A673 (cell line): ENCODE data around the gene KRT34. TPM values are rescaled to one million over a fixed set of nuclear protein-coding genes. Genes with fewer than 3 reads are reported as not detected.
"Not testable (repeated sequence)": the region's sequence is repeated elsewhere in the genome, so short reads cannot be mapped to it uniquely, and the experiment has no call there.

ENCODE experiments used
- BruUV-seq: library from RNA; stranded (reverse); fragments of 400-500 nt; replicated peaks from 2 replicates; lab custom pipeline; 2021; lab: Mats Ljungman, UMichigan
- CTCF ChIA-PET: fragments of 300-600 bp; sonication (Branson Sonifier 250); formaldehyde crosslinking; loops from one replicate; lab custom pipeline; 2022; ENCODE audit warnings: antibody characterized with exemption; lab: Charles Lee
- POLR2A ChIA-PET: fragments of 300-600 bp; sonication (Branson Sonifier 250); formaldehyde crosslinking; loops from one replicate; lab custom pipeline; 2022; ENCODE audit warnings: antibody characterized with exemption; ENCODE audit not compliant: low non-redundant PET; lab: Charles Lee
- DNase-seq: peaks from one replicate; pipeline ENCODE4 v3.0.0-alpha.2; 2015; ENCODE audit warnings: low spot score
- H3K27ac ChIP-seq: fragments of 200-600 bp; sonication (generic); 2 replicates; pipeline ENCODE4 v1.5.1; 2016; ENCODE audit warnings: mixed run types, low read depth, mild to moderate bottlenecking, mixed read lengths, antibody characterized with exemption, low read length; ENCODE audit not compliant: poor library complexity, severe bottlenecking
- H3K27me3 ChIP-seq: fragments of 200-600 bp; sonication (generic); replicated peaks from 2 replicates; pipeline ENCODE4 v1.6.1; 2017; ENCODE audit warnings: mixed run types, low read depth, mild to moderate bottlenecking, mixed read lengths, antibody characterized with exemption, low read length; ENCODE audit not compliant: insufficient read depth, poor library complexity
- H3K36me3 ChIP-seq: fragments of 200-600 bp; sonication (generic); 2 replicates; pipeline ENCODE4 v1.6.1; 2016; ENCODE audit warnings: mixed run types, mild to moderate bottlenecking, mixed read lengths, antibody characterized with exemption, low read length; ENCODE audit not compliant: insufficient read depth, poor library complexity, severe bottlenecking
- H3K4me1 ChIP-seq: fragments of 200-600 bp; sonication (generic); 2 replicates; pipeline ENCODE4 v1.6.1; 2017; ENCODE audit warnings: mixed run types, mild to moderate bottlenecking, mixed read lengths, antibody characterized with exemption, low read length; ENCODE audit not compliant: insufficient read depth, poor library complexity, severe bottlenecking
- H3K4me3 ChIP-seq: fragments of 200-600 bp; sonication (generic); 2 replicates; pipeline ENCODE4 v1.5.1; 2016; ENCODE audit warnings: low read depth, mixed run types, mild to moderate bottlenecking, mixed read lengths, low read length; ENCODE audit not compliant: poor library complexity, severe bottlenecking
- H3K9me3 ChIP-seq: fragments of 200-600 bp; sonication (generic); 2 replicates; pipeline ENCODE4 v1.6.1; 2016; ENCODE audit warnings: mixed run types, low read depth, mild to moderate bottlenecking, mixed read lengths, antibody characterized with exemption, low read length; ENCODE audit not compliant: poor library complexity, severe bottlenecking
- EZH2 ChIP-seq: fragments of 200-600 bp; sonication (generic); IDR thresholded peaks from 2 replicates; pipeline ENCODE4 v1.6.1; 2017; ENCODE audit warnings: borderline replicate concordance, low read depth, mild to moderate bottlenecking, mixed read lengths, antibody characterized with exemption, low read length; ENCODE audit not compliant: poor library complexity, severe bottlenecking
- intact Hi-C: fragments of 100-400 bp; cut with micrococcal nuclease; formaldehyde crosslinking; loops from one replicate; pipeline ENCODE4 v1.10.0; 2022; ENCODE audit not compliant: unreplicated experiment
- total RNA-seq: library from RNA; stranded (reverse); gene quantifications from 2 replicates; pipeline ENCODE4 v1.2.3, GENCODE V29; 2021
- TF ChIP-seq, protein P1 (sequence below): fragments of 300-800, 200-600 bp; sonication (generic); conservative IDR thresholded peaks from 2 replicates; pipeline ENCODE4 v1.5.1; 2017; ENCODE audit warnings: low read depth, mild to moderate bottlenecking, antibody characterized with exemption, low read length, moderate library complexity, mixed read lengths

KRT34 gene
- total RNA-seq, 1 experiment from 2014 or later: not detected

DNA sequence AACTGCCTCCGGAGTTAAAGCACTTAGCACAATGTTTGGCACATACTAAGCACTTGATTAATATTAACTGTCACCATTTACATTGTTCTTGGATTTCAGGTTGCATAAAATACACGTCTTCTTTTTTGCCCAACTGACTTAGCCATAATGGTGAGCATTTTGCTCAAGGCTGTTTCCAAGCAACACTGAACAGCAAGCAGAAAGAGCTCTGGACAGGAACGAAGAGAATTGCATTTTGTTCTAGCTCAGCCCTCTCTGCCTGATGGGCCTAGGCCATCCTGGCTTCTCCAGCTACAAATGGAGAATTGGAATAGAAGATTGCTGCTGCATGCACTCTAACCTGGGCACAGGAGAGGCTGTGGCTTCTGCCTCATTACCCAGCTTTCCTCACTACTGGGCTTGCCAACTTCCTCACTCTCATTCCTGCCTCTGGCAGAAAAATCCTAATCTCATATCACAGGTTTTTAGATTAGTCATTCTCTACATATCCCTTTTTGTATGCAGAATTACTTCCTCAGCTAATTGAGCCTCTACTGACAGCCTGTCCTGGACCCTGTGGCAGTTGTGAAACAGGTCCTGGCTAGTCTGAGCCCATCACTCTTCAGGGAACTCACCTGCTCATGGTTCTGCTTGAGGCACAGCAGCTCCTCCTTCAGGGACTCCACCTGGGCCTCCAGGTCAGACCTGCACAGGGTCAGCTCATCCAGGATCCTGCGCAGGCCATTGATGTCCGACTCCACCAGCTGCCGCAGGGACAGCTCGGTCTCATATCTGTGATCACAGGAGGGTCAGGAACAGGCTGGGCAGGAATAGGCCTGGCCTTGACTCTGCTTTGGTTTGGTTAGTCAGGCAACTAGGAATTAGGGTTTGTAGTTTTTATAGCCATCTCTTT lies 34.0 kb downstream of the KRT34 start:
- no peak overlapping the region for H3K4me3 ChIP-seq
- no peaks in the 10 kb centered on the region for H3K36me3 ChIP-seq
- no peak for DNase-seq
- H3K27ac ChIP-seq: no peak overlapping the region
- ChIA-PET POLR2A (no interaction called here), CTCF (no interaction called here)
- H3K9me3 ChIP-seq: no peaks in the 10 kb centered on the region
- BruUV-seq: no TSS peak
- no peak for TF ChIP-seq EZH2
- TF ChIP-seq, protein P1, sequence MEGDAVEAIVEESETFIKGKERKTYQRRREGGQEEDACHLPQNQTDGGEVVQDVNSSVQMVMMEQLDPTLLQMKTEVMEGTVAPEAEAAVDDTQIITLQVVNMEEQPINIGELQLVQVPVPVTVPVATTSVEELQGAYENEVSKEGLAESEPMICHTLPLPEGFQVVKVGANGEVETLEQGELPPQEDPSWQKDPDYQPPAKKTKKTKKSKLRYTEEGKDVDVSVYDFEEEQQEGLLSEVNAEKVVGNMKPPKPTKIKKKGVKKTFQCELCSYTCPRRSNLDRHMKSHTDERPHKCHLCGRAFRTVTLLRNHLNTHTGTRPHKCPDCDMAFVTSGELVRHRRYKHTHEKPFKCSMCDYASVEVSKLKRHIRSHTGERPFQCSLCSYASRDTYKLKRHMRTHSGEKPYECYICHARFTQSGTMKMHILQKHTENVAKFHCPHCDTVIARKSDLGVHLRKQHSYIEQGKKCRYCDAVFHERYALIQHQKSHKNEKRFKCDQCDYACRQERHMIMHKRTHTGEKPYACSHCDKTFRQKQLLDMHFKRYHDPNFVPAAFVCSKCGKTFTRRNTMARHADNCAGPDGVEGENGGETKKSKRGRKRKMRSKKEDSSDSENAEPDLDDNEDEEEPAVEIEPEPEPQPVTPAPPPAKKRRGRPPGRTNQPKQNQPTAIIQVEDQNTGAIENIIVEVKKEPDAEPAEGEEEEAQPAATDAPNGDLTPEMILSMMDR: no peak
- no peaks in the 10 kb centered on the region for H3K27me3 ChIP-seq
- no peaks in the 10 kb centered on the region for H3K4me1 ChIP-seq
- intact Hi-C loops: no loop called here

DNA sequence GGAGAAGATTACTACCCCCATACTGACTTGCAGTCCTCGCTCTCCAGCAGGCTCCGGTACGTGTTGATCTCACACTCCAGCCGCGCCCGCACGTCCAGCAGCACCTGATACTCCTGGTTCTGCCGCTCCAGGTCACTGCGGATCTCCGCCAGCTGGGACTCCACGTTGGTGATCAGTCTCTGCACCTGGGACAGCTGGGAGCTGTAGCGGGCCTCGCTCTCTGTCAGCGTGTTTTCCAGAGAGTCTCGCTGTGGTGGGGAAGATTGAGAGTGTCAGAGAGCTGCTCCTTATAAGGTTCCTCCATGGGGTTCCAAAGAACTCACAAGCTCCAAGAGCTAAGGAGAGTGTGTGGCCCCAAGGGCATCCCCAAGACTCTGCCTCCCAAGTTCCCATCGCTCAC lies 35.7 kb downstream of the KRT34 start:
- H3K27ac ChIP-seq, CTCF ChIA-PET, H3K4me3 ChIP-seq, BruUV-seq, DNase-seq, H3K4me1 ChIP-seq, H3K9me3 ChIP-seq, H3K36me3 ChIP-seq, intact Hi-C loops, H3K27me3 ChIP-seq: not testable (repeated sequence)
- POLR2A ChIA-PET: interaction anchor here (0.7 kb wide), 1 partner anchor 9 kb away, joined by 3 read pairs; no protein-coding TSS in a partner anchor

DNA sequence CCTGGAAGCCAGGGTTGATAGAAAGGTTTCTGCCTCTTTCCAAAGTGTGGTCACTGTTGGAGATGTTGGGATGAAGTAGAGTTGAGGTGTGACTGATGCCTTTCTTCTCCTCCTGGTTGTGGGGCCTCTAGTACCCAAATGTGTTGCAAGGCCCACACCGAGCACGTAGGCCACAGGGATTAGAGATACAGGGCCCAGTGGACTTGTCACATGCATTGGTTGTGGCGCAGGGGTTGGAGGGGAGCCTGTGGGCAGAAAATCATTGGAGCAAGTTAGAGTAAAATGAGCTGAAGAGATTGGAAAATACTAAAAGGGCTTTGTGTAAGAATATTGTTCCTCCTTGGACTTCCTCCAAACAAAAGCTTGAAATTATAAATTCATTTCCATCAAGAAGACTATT lies 36.1 kb downstream of the KRT34 start:
- H3K9me3 ChIP-seq: no peaks in the 10 kb centered on the region
- no peaks in the 10 kb centered on the region for H3K36me3 ChIP-seq
- DNase-seq: no peak
- H3K4me3 ChIP-seq: no peak overlapping the region
- H3K27ac ChIP-seq: no peak overlapping the region
- no peaks in the 10 kb centered on the region for H3K27me3 ChIP-seq
- BruUV-seq: no TSS peak
- ChIA-PET CTCF (no interaction called here), POLR2A (interaction anchor here (0.7 kb wide), 1 partner anchor 9 kb away, joined by 3 read pairs; no protein-coding TSS in a partner anchor)
- intact Hi-C loops: no loop called here
- TF ChIP-seq, protein P1: no peak
- no peak for TF ChIP-seq EZH2
- no peaks in the 10 kb centered on the region for H3K4me1 ChIP-seq

GRCh38 chr17:41343029-41343428 lies 39.1 kb downstream of the KRT34 start:
- no peak overlapping the region for H3K4me3 ChIP-seq
- no TSS peak for BruUV-seq
- ChIA-PET CTCF (no interaction called here), POLR2A (no interaction called here)
- intact Hi-C loops: no loop called here
- H3K4me1 ChIP-seq: peaks cover 12% of the 10 kb centered on the region
- H3K36me3 ChIP-seq: no peaks in the 10 kb centered on the region
- no peak for DNase-seq
- no peaks in the 10 kb centered on the region for H3K27me3 ChIP-seq
- TF ChIP-seq EZH2: no peak
- TF ChIP-seq, protein P1: no peak
- H3K27ac ChIP-seq: no peak overlapping the region
- no peaks in the 10 kb centered on the region for H3K9me3 ChIP-seq
